AG09309 (cell line): ENCODE data around the gene SIL1.
A peak's percentile ranks its signal among the peaks of the same experiment; 100 is the strongest.
"Not testable (repeated sequence)": the region's sequence is repeated elsewhere in the genome, so short reads cannot be mapped to it uniquely, and the experiment has no call there.

Experiments used
- DNase-seq: peaks from one replicate; pipeline ENCODE4 v3.0.0-alpha.2; 2010; ENCODE audit warnings: low read depth
- H3K4me3 ChIP-seq: 2 replicates; pipeline ENCODE4 v1.5.1; 2011; ENCODE audit warnings: mild to moderate bottlenecking, low read depth, low read length, moderate library complexity; ENCODE audit not compliant: control insufficient read depth
- TF ChIP-seq, protein P1 (sequence below): IDR thresholded peaks from 2 replicates; pipeline ENCODE4 v1.5.1; 2011; ENCODE audit warnings: mild to moderate bottlenecking, low read depth, low read length, inconsistent platforms; ENCODE audit not compliant: insufficient read depth, control insufficient read depth; ENCODE audit errors: missing control alignments

SIL1 gene

DNA sequence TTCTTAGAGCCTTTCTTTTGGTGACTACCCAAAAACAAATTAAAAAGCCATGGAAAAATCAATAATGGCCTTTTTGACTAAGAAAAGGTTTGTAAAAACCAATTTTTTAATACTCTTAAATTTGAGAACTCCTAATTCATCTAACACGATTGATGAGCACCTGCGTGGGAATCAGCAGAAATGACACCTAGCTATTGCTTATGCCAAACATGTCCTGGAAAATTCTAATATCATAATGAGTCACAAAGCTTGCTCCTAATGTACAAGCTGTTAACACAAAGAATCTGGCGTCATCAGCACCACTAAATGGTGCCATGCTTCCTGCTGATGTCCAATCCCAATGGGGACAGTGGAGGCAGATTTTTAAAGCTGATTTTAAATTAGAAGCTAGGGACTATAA lies 176.8 kb downstream of the SIL1 start:
- no peak overlapping the region for H3K4me3 ChIP-seq
- DNase-seq = no peak
- TF ChIP-seq, protein P1, sequence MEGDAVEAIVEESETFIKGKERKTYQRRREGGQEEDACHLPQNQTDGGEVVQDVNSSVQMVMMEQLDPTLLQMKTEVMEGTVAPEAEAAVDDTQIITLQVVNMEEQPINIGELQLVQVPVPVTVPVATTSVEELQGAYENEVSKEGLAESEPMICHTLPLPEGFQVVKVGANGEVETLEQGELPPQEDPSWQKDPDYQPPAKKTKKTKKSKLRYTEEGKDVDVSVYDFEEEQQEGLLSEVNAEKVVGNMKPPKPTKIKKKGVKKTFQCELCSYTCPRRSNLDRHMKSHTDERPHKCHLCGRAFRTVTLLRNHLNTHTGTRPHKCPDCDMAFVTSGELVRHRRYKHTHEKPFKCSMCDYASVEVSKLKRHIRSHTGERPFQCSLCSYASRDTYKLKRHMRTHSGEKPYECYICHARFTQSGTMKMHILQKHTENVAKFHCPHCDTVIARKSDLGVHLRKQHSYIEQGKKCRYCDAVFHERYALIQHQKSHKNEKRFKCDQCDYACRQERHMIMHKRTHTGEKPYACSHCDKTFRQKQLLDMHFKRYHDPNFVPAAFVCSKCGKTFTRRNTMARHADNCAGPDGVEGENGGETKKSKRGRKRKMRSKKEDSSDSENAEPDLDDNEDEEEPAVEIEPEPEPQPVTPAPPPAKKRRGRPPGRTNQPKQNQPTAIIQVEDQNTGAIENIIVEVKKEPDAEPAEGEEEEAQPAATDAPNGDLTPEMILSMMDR = no peak

DNA sequence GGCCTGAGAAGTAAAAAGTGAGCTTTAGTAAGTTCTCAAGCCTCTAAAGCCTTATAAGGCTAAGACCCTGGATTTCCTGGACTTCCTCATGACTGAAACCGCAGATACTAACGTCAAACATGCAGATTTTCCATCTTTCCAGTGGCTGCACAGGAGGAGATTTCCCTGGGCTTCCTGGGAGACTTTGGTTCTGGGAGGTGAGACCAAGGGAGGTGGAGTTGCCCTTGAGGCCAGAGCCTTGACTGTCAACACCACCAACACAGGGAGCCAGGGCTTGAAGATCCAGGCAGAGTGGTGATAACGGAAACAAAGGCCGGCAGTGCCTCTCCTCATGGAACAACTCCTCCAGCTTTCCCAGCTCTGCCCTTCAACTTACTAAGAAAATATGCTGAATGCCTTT lies 178.3 kb downstream of the SIL1 start:
- TF ChIP-seq, protein P1 = no peak
- no peak for DNase-seq
- H3K4me3 ChIP-seq = no peak overlapping the region

DNA sequence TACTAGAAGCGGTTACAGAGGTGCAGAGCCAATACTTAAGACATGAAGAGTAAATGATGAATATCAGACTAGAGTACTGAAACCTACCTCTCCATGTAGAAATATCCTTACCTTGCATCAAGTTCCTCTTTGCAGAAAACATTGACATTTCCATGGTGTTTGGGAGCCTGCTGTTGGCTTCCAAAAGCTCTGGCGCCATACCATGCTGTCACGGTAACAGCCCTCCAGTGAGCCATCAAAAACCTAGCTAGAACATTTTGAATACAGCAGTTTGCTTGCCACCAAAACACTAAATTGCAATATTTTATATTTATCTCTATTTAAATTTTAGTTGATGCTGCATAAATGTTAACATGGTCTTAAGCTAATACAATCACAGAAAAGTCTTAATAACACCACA lies 179.0 kb downstream of the SIL1 start:
- TF ChIP-seq, protein P1 = no peak
- no peak for DNase-seq
- H3K4me3 ChIP-seq = no peak overlapping the region

DNA sequence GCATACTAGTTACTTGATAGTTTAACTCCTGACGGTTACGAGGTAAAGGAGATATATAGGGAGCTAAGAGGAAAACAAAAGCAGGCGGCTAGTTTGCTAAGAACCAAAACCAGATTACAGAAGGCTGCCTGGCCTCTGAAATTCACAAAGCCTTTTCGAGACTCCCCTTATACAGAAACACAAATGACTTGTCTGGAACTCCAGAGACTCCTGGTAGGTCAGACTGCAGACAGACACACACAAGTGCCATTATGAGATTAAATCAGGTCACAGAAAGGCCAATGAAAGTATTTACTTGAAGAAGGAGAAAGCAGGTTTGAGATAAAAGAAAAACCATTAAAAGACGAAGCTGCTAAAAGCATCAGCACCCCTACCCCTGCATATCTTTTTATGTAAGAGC lies 180.5 kb downstream of the SIL1 start:
- H3K4me3 ChIP-seq = no peak overlapping the region
- DNase-seq = no peak
- TF ChIP-seq, protein P1 = no peak

DNA sequence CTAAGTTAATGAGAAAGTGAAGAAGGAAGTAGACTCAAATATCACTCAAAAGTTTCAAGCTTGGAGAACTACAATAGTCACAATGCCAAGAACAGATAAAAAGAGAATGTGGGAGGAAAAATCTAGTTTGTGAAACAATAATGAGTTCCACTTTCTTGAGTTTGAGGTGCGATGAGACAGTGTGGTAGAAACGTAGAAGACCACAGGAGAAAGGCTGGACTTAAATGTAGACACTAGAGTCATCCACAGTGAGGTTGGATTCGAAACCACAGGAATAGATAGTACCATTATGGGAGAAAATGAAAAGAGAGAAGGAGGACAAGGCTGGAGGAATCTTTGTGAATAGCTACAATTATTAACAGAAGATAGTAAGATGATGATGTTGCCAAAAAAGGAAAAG lies 182.0 kb downstream of the SIL1 start:
- TF ChIP-seq, protein P1 = no peak
- no peak for DNase-seq
- H3K4me3 ChIP-seq = no peak overlapping the region

DNA sequence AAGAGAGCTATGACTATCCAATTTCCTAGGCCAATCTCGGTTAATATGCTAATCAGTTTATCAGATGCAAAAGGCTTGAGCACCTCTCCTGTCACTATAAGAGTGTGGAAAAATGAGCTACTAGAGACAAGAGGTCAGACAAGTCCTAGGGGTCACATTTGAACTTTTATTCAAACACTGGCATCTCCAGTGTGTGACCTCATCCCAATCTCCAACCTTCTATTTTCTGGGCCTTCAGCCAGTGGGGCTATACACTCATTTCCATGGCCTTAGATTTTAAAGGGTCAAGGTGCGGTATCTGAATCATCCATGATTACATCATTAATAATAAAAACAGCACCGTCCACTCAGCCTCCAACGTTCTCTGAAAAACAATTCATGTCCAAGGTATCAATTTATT lies 183.4 kb downstream of the SIL1 start:
- no peak overlapping the region for H3K4me3 ChIP-seq
- TF ChIP-seq, protein P1 = no peak
- DNase-seq = peak; percentile 17

DNA sequence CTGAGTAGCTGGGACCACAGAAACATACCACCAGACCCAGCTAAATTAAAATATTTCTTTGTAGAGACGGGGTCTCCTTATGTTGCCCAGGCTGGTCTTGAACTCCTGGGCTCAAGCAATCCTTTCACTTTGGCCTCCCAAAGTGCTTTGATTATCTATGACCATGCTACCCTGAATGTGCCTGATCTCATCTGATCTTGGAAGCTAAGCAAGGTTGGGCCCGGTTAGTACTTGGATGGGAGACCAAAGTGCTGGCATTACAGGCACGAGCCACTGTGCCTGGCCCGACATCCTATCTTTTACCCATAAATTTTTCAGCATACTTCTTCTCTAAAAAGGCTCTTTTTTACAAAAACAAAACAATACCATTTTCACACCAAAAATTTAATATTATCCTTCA lies 186.0 kb downstream of the SIL1 start:
- DNase-seq = no peak
- TF ChIP-seq, protein P1 = no peak
- no peak overlapping the region for H3K4me3 ChIP-seq

DNA sequence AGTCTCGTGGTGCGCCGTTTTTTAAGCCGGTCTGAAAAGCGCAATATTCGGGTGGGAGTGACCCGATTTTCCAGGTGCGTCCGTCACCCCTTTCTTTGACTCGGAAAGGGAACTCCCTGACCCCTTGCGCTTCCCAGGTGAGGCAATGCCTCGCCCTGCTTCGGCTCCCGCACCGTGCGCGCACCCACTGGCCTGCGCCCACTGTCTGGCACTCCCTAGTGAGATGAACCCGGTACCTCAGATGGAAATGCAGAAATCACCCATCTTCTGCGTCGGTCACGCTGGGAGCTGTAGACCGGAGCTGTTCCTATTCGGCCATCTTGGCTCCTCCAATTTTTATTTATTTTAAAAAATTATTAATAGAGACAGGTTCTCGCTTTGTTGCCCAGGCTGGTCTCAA lies 187.0 kb downstream of the SIL1 start:
- not testable (repeated sequence) for H3K4me3 ChIP-seq, DNase-seq
